Astrocyte (in vitro differentiated cells and primary cell): ENCODE results near the gene ETV4. TPM values are rescaled to one million over a fixed set of nuclear protein-coding genes. Genes with fewer than 3 reads are reported as not detected.

Source experiments
- DNase-seq: peaks from one replicate; pipeline ENCODE4 v3.0.0-alpha.2; 2010; ENCODE audit warnings: low read depth
- FAIRE-seq: peaks from 2 replicates; lab custom pipeline; 2011; peaks lifted over from hg19 to GRCh38; lab: Jason Lieb, UNC
- H2AFZ ChIP-seq: 2 replicates; pipeline ENCODE4 v1.6.0; 2012; ENCODE audit warnings: low read depth, low read length, inconsistent platforms
- H3K27ac ChIP-seq: 2 replicates; pipeline ENCODE4 v1.5.1; 2011; ENCODE audit warnings: low read depth, low read length, inconsistent platforms
- H3K27me3 ChIP-seq: 2 replicates; pipeline ENCODE4 v1.6.0; 2011; ENCODE audit warnings: low read length, inconsistent platforms; ENCODE audit not compliant: insufficient read depth
- H3K36me3 ChIP-seq: 2 replicates; pipeline ENCODE4 v1.5.1; 2011; ENCODE audit warnings: low read length, inconsistent platforms; ENCODE audit not compliant: insufficient read depth
- H3K4me1 ChIP-seq: 2 replicates; pipeline ENCODE4 v1.5.1; 2011; ENCODE audit warnings: low read length, inconsistent platforms; ENCODE audit not compliant: insufficient read depth
- H3K4me2 ChIP-seq: 2 replicates; pipeline ENCODE4 v1.6.0; 2012; ENCODE audit warnings: low read length, inconsistent platforms
- H3K4me3 ChIP-seq: 2 replicates; pipeline ENCODE4 v1.5.1; 2011; ENCODE audit warnings: low read depth, mild to moderate bottlenecking, low read length, inconsistent platforms; ENCODE audit not compliant: insufficient read depth
- H3K79me2 ChIP-seq: 2 replicates; pipeline ENCODE4 v1.6.0; 2012; ENCODE audit warnings: mild to moderate bottlenecking, low read length, inconsistent platforms; ENCODE audit not compliant: insufficient read depth
- H3K9ac ChIP-seq: 2 replicates; pipeline ENCODE4 v1.6.0; 2012; ENCODE audit warnings: mild to moderate bottlenecking, low read length, inconsistent platforms
- H3K9me3 ChIP-seq: 2 replicates; pipeline ENCODE4 v1.5.1; 2012; ENCODE audit warnings: low read depth, mild to moderate bottlenecking, low read length, inconsistent platforms; ENCODE audit not compliant: insufficient read depth
- H4K20me1 ChIP-seq: 2 replicates; pipeline ENCODE4 v1.6.0; 2012; ENCODE audit warnings: low read length, inconsistent platforms; ENCODE audit not compliant: insufficient read depth
- H3K27ac Mint-ChIP-seq: one replicate; pipeline ENCODE4 v1.8.0; 2021; ENCODE audit warnings: mild to moderate bottlenecking, mixed read lengths; ENCODE audit not compliant: unreplicated experiment
- H3K27me3 Mint-ChIP-seq: one replicate; pipeline ENCODE4 v1.8.0; 2021; ENCODE audit warnings: low read depth, mixed read lengths; ENCODE audit not compliant: unreplicated experiment
- H3K36me3 Mint-ChIP-seq: one replicate; pipeline ENCODE4 v1.8.0; 2021; ENCODE audit warnings: low read depth, mixed read lengths; ENCODE audit not compliant: unreplicated experiment
- H3K4me1 Mint-ChIP-seq: one replicate; pipeline ENCODE4 v1.8.0; 2021; ENCODE audit warnings: low read depth, mixed read lengths; ENCODE audit not compliant: unreplicated experiment
- H3K4me3 Mint-ChIP-seq: one replicate; pipeline ENCODE4 v1.8.0; 2021; ENCODE audit warnings: mild to moderate bottlenecking, moderate library complexity, mixed read lengths; ENCODE audit not compliant: unreplicated experiment
- H3K9me3 Mint-ChIP-seq: one replicate; pipeline ENCODE4 v1.8.0; 2021; ENCODE audit warnings: mild to moderate bottlenecking, mixed read lengths; ENCODE audit not compliant: unreplicated experiment
- EZH2 ChIP-seq: IDR thresholded peaks from 2 replicates; pipeline ENCODE4 v1.6.1; 2012; ENCODE audit warnings: mild to moderate bottlenecking, low read length, inconsistent platforms; ENCODE audit not compliant: insufficient read depth
- total RNA-seq: library from RNA; stranded (reverse); gene quantifications from 2 replicates; pipeline ENCODE4 v1.2.1, GENCODE V29; 2021
- TF ChIP-seq, protein P1 (sequence below): IDR thresholded peaks from 2 replicates; pipeline ENCODE4 v1.5.1; 2011; ENCODE audit warnings: low read depth, mild to moderate bottlenecking, inconsistent platforms, low read length, moderate library complexity; ENCODE audit not compliant: insufficient read depth

Gene ETV4
- total RNA-seq, 1 donor from 2014 or later: 11.4 TPM

DNA sequence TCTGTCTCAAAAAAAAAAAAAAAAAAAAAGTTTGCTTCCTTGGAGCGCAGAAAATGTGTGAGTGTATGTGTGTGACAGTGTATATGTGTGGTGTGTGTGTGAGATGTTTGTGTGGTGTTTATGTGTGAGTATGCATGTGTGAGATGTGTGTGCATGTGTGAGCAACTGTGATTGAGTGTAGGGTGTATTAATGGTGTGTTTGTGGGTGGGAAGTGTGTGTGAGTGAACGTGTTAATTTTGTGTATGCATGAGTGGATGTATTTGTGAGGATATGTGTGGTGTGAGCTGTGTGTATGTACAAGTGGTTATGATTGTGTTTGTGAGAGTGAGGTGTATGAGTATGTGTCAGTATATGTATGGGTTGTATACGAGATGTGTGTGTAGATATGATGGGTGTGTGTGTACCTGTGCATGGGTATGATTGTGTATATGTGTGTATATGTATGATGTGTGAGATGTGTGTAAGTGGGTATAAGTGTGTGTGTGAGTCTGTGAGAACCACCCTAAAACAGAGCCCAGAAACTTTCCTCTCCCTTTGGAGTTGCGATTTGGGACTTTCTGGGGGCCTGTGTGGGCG, 22.5 kb upstream of the ETV4 start:
- peaks cover 4% of the 10 kb centered on the region for H3K27me3 ChIP-seq
- no peak for TF ChIP-seq EZH2
- TF ChIP-seq, protein P1, sequence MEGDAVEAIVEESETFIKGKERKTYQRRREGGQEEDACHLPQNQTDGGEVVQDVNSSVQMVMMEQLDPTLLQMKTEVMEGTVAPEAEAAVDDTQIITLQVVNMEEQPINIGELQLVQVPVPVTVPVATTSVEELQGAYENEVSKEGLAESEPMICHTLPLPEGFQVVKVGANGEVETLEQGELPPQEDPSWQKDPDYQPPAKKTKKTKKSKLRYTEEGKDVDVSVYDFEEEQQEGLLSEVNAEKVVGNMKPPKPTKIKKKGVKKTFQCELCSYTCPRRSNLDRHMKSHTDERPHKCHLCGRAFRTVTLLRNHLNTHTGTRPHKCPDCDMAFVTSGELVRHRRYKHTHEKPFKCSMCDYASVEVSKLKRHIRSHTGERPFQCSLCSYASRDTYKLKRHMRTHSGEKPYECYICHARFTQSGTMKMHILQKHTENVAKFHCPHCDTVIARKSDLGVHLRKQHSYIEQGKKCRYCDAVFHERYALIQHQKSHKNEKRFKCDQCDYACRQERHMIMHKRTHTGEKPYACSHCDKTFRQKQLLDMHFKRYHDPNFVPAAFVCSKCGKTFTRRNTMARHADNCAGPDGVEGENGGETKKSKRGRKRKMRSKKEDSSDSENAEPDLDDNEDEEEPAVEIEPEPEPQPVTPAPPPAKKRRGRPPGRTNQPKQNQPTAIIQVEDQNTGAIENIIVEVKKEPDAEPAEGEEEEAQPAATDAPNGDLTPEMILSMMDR: no peak
- Mint-ChIP-seq H3K4me1 (peaks cover 7% of the 10 kb centered on the region), H3K4me3 (no peak overlapping the region), H3K27me3 (peaks cover 14% of the 10 kb centered on the region), H3K9me3 (no peaks in the 10 kb centered on the region), H3K36me3 (no peaks in the 10 kb centered on the region), H3K27ac (no peak overlapping the region)
- H3K27ac ChIP-seq: no peak overlapping the region
- FAIRE-seq: no peak
- no peak for DNase-seq
- no peaks in the 10 kb centered on the region for H3K36me3 ChIP-seq
- H3K9ac ChIP-seq: no peak overlapping the region
- no peaks in the 10 kb centered on the region for H3K79me2 ChIP-seq
- no peaks in the 10 kb centered on the region for H4K20me1 ChIP-seq
- no peak overlapping the region for H3K4me2 ChIP-seq
- H2AFZ ChIP-seq: no peak overlapping the region
- no peak overlapping the region for H3K4me3 ChIP-seq
- H3K4me1 ChIP-seq: no peaks in the 10 kb centered on the region
- no peaks in the 10 kb centered on the region for H3K9me3 ChIP-seq

DNA sequence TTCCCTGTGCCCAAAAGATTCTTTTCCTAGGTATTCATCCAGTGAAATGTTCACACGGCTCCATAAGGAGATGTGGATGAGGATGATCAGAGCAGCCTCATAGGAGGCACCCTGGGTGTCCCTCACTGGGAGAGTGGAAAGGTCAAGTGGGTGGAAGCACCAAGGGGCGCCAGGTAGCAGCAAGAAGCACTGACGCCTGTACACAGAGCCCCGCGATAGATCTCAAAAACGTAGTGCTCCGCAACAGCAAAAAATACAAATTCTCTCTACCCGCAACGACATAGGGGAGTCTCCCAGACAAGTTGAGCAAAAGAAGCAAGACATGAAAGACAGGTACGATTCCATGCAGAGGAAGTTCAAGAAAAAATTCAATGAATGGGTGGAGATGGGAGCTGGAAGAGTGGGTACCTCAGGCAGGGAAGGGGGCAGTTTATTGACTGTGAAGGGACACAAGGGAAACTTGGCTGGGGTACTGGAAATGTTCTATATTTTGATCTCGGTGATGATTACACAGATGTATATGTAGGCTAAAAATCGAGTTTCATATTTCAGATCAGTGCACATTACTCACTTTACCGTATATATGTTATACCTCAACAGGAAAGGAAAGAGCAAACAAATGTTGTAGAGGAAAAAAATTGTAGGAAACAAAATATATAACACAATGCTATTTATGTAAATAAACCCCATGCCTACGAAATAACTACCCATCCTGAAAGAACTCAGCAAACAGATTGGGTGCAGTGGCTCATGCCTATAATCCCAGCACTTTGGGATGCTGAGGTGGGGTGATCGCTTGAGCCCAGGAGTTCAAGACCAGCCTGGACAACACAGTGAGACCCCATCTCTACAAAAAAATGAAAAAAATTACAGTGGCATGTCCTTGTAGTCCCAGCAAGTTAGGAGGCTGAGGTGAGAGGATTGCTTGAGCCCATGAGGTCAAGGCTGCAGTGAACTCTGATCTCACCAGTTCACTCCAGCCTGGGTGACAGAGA, 17.8 kb upstream of the ETV4 start:
- Histone ChIP-seq H2AFZ (no peak overlapping the region), H3K4me3 (no peak overlapping the region), H3K36me3 (no peaks in the 10 kb centered on the region)

More for the DNA sequence above, 17.8 kb upstream of the ETV4 start:
- Mint-ChIP-seq H3K27ac (no peak overlapping the region), H3K4me3 (no peak overlapping the region), H3K4me1 (peaks cover 10% of the 10 kb centered on the region), H3K36me3 (peaks cover 2% of the 10 kb centered on the region), H3K9me3 (no peaks in the 10 kb centered on the region), H3K27me3 (peaks cover 42% of the 10 kb centered on the region)
- H3K9me3 ChIP-seq: no peaks in the 10 kb centered on the region
- H4K20me1 ChIP-seq: no peaks in the 10 kb centered on the region
- FAIRE-seq (no peak), DNase-seq (no peak)
- no peak overlapping the region for H3K4me2 ChIP-seq
- no peaks in the 10 kb centered on the region for H3K4me1 ChIP-seq
- no peaks in the 10 kb centered on the region for H3K79me2 ChIP-seq
- no peak overlapping the region for H3K27ac ChIP-seq
- H3K27me3 ChIP-seq: peaks cover 10% of the 10 kb centered on the region
- TF ChIP-seq EZH2: no peak
- TF ChIP-seq, protein P1: no peak
- no peak overlapping the region for H3K9ac ChIP-seq
